Measurements from ENCODE around the gene CDH13. TPM values are rescaled to one million over a fixed set of nuclear protein-coding genes. Genes with fewer than 3 reads are reported as not detected.

The CDH13 gene
- total RNA-seq, 1 donor from 2014 or later = 161 TPM

DNA sequence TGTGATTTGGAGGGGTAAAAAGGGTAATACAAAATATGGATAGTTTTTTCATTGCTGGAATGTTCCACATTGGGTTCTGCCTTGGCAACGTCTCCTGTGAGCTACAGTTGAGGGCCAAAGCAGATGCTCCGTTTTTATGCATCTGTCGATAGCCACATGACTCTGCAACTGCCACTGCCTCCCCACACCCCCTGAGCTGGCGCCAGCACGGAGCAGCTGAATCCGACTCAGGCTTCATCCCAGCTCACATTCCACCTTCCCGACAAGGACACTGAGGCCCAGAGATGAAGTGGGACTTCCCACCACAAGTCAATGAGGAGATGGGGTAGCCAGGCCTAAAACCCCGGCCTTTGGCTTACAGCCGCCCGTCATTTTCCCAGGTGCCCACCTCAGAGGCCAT, 334.1 kb downstream of the CDH13 start:
- no peaks in the 10 kb centered on the region for H3K27me3 ChIP-seq (ENCODE audit: low read depth)
- TF ChIP-seq, protein P1, sequence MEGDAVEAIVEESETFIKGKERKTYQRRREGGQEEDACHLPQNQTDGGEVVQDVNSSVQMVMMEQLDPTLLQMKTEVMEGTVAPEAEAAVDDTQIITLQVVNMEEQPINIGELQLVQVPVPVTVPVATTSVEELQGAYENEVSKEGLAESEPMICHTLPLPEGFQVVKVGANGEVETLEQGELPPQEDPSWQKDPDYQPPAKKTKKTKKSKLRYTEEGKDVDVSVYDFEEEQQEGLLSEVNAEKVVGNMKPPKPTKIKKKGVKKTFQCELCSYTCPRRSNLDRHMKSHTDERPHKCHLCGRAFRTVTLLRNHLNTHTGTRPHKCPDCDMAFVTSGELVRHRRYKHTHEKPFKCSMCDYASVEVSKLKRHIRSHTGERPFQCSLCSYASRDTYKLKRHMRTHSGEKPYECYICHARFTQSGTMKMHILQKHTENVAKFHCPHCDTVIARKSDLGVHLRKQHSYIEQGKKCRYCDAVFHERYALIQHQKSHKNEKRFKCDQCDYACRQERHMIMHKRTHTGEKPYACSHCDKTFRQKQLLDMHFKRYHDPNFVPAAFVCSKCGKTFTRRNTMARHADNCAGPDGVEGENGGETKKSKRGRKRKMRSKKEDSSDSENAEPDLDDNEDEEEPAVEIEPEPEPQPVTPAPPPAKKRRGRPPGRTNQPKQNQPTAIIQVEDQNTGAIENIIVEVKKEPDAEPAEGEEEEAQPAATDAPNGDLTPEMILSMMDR (IDR thresholded peaks at IDR 0.05; ENCODE audit: borderline replicate concordance) = no peak
- no peaks in the 10 kb centered on the region for H3K9me3 ChIP-seq (replicated peaks)
- no peak overlapping the region for H3K27ac ChIP-seq (replicated peaks)
- H3K4me1 ChIP-seq = no peaks in the 10 kb centered on the region
- intact Hi-C loops (cut with micrococcal nuclease) = no loop called here
- H3K36me3 ChIP-seq = no peaks in the 10 kb centered on the region
- DNase-seq = no peak
- no peak overlapping the region for H3K4me3 ChIP-seq

DNA sequence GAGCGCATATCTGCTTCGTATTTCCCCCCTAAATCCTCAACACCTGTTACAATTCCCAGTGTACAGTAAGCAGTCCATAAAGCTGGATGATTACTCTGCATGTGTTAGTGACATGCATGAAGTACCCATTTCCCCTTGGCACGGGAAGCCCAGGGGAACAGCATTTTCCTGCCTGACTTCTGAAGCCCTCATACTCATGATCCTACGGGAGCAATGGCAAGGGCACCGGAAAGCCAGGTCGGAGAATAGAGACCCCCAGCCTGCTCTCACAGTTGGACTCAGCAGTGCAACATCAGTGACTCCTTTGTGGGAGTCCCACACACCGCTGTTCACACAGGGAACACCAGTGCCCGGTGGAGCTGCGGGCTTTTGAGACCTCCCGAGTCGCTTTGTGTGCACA, 336.9 kb downstream of the CDH13 start:
- H3K27me3 ChIP-seq (ENCODE audit: low read depth) = no peaks in the 10 kb centered on the region
- TF ChIP-seq, protein P1 (IDR thresholded peaks at IDR 0.05; ENCODE audit: borderline replicate concordance) = no peak
- intact Hi-C loops (cut with micrococcal nuclease) = no loop called here

DNA sequence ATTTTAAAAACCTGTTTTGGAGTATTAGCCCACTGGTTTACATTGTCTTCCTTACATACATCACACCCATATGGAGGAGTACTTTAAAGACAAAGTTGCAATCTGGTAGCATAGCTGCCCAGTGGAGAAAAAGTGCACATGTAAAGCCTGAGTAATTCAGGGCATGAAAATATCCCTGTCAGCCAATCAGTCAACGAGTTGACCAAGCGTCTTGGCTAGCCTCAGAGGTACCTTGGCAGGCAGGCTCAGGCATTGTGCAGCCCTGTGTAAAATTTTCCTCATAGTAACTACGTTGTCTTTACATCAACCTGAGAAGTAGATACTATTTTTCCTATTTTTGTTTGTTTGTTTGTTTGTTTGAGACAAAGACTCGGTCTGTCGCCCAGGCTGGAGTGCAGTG, 339.0 kb downstream of the CDH13 start:
- intact Hi-C loops (cut with micrococcal nuclease) = no loop called here
- TF ChIP-seq, protein P1 (IDR thresholded peaks at IDR 0.05; ENCODE audit: borderline replicate concordance) = no peak
- DNase-seq = no peak
- H3K27ac ChIP-seq (replicated peaks) = no peak overlapping the region
- H3K36me3 ChIP-seq = no peaks in the 10 kb centered on the region
- no peaks in the 10 kb centered on the region for H3K4me1 ChIP-seq
- peaks cover 8% of the 10 kb centered on the region for H3K9me3 ChIP-seq (replicated peaks)
- no peak overlapping the region for H3K4me3 ChIP-seq
- H3K27me3 ChIP-seq (ENCODE audit: low read depth) = no peaks in the 10 kb centered on the region

More for the DNA sequence above, 336.9 kb downstream of the CDH13 start:
- H3K4me1 ChIP-seq = no peaks in the 10 kb centered on the region
- no peak overlapping the region for H3K27ac ChIP-seq (replicated peaks)
- H3K9me3 ChIP-seq (replicated peaks) = peaks cover 4% of the 10 kb centered on the region
- H3K4me3 ChIP-seq = no peak overlapping the region
- H3K36me3 ChIP-seq = no peaks in the 10 kb centered on the region
- no peak for DNase-seq

DNA sequence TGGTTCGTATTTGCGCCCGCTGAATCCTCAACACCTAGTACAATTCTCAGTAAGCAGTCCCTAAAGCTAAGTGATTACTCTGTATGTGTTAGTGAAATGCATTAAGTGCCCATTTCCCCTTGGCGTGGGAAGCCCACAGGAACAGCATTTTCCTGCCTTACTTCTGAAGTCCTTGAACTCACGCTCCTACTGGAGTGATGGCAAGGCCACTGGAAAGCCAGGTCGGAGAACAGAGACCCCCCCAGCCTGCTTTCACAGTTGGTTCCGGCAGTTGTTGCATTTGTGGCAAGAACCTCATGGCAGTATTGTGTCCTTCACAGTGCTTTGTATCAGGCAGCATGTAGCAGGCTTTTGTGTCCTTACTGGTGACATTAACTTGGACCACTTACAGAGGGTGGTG, 340.7 kb downstream of the CDH13 start:
- TF ChIP-seq, protein P1 (IDR thresholded peaks at IDR 0.05; ENCODE audit: borderline replicate concordance) = no peak
- Histone ChIP-seq H3K27ac (replicated peaks) (no peak overlapping the region), H3K4me3 (no peak overlapping the region), H3K36me3 (no peaks in the 10 kb centered on the region), H3K4me1 (peaks cover 10% of the 10 kb centered on the region), H3K9me3 (replicated peaks) (peaks cover 8% of the 10 kb centered on the region), H3K27me3 (ENCODE audit: low read depth) (no peaks in the 10 kb centered on the region)
- DNase-seq = no peak
- intact Hi-C loops (cut with micrococcal nuclease) = no loop called here

DNA sequence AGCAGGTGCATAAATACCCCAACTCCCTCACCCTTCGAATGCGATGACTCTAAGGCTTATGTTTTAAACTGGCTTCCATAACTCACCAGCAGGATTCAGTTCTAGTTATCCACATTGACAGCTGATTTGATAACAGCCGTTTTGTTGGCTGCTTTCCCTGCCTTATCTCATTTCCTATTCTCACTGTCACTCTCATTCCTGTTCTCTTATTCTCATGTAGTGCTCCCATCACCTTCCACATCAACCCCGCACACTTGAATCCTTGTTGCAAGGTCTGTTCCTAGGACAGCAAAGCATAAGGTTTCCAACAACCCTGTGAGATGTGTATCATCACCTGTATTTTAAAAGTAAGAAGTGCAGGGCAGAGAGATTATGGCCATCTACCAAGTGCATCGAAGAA, 344.4 kb downstream of the CDH13 start:
- no peak for DNase-seq
- Histone ChIP-seq H3K36me3 (no peaks in the 10 kb centered on the region), H3K4me3 (no peak overlapping the region), H3K27ac (replicated peaks) (no peak overlapping the region), H3K9me3 (replicated peaks) (peaks cover 8% of the 10 kb centered on the region), H3K27me3 (ENCODE audit: low read depth) (no peaks in the 10 kb centered on the region), H3K4me1 (peaks cover 10% of the 10 kb centered on the region)
- TF ChIP-seq, protein P1 (IDR thresholded peaks at IDR 0.05; ENCODE audit: borderline replicate concordance) = no peak
- intact Hi-C loops (cut with micrococcal nuclease) = no loop called here

Measured in left ventricle myocardium inferior (tissue), 1 donor.